NCI-H128 (cell line): ENCODE results near the gene ADAM15.

Experiments used
- DNase-seq: peaks from one replicate; lab custom pipeline; 2025; ENCODE audit not compliant: unreplicated experiment; lab: John Stamatoyannopoulos, UW

The ADAM15 gene

GRCh38 chr1:155030243-155030795 lies 20.8 kb upstream of the ADAM15 start:
- no peak for DNase-seq

GRCh38 chr1:155030899-155031298 lies 20.2 kb upstream of the ADAM15 start:
- DNase-seq = no peak

GRCh38 chr1:155032886-155033285 lies 18.2 kb upstream of the ADAM15 start:
- DNase-seq = no peak

DNA sequence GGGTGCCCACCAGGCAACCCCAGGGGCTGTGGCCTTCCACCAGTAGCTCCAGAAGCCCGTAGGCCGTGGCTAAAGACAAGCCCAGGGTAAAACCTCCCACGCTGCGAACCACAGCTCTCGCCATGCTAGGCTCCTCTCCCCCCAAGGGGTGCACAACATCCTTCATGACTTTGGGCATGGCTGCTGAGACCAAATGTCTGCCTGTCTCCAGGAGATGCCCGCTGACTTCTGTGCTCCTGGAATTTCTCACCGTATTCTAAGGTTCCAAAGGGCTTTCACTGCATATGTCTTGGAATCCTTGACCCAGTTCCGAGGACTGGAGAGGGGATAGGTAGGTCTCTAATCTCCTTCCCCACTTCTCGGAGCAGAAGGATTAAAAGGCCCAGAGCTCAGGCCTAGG lies 17.6 kb upstream of the ADAM15 start, which contains the start of the genes DCST1 and DCST2:
Gene DCST1, plus strand, starts transcription at position 301 of the 400 bp plus-strand sequence. CDS start 213 bp downstream, outside the sequence.
Gene DCST2, minus strand, starts transcription at position 258 of the 400 bp plus-strand sequence. Its CDS starts 80 bp downstream, at position 178.
- DNase-seq = no peak

GRCh38 chr1:155034318-155035208 lies 16.6 kb upstream of the ADAM15 start:
- DNase-seq = no peak

DNA sequence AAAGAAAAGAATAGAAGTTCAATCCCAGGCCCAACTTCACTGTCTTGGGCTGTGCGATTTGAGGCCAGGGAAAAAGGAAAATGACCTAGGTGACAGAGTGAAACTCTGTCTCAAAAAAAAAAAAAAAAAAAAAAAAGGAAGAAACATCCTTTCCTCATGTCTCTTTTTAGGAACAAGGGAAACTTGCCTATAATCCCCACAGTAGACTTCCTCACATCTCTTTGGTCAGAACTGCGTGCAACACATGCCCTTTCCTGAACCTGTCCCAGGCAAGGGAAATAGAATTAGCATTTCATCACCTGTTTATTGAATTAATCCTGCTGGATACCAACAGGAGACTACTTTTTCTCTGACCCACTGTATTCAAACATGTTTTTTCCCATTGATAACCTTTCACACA lies 15.2 kb upstream of the ADAM15 start:
- DNase-seq = no peak

DNA sequence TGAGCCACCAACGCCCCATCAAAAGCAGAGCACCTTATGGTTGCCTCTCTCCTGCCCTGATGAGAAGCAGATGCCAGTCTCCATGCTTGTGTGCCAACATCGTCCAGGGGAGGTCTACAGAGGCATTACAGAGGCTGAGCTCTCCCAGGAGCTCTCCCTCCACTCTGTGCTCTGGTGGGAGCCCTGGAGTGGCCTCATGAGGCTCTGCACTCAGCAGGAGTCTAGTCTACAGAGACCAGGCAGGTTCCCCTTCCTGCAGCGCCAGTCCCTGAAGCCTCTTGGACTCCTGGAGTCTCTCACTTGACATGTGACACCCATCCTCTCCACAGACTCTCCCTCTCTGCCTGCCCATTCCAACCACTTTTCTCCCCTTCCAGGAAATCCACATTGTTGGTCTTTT lies 14.1 kb upstream of the ADAM15 start:
- no peak for DNase-seq

GRCh38 chr1:155037851-155038441 lies 13.2 kb upstream of the ADAM15 start:
- DNase-seq = no peak

- DNase-seq = no peak
Measured at GRCh38 chr1:155038602-155039307, 12.4 kb upstream of the ADAM15 start.

DNA sequence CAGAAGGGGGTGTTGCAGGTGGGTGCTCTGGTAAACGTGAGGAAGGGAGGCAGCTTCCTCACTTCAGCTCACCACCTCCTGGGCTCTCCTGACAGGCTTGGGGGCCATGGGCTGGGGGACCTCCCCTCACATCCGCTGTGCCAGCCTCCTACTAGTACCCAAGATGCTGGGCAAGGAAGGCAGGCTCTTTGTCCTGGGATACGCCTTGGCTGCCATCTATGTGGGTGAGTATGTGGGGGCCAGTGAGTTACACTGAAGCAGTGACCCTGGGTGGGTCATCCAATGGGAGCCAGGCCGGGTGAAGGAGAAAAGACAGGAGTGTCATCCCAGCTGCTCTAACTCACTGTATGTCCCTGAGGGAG lies 11.8 kb upstream of the ADAM15 start:
- DNase-seq = no peak

DNA sequence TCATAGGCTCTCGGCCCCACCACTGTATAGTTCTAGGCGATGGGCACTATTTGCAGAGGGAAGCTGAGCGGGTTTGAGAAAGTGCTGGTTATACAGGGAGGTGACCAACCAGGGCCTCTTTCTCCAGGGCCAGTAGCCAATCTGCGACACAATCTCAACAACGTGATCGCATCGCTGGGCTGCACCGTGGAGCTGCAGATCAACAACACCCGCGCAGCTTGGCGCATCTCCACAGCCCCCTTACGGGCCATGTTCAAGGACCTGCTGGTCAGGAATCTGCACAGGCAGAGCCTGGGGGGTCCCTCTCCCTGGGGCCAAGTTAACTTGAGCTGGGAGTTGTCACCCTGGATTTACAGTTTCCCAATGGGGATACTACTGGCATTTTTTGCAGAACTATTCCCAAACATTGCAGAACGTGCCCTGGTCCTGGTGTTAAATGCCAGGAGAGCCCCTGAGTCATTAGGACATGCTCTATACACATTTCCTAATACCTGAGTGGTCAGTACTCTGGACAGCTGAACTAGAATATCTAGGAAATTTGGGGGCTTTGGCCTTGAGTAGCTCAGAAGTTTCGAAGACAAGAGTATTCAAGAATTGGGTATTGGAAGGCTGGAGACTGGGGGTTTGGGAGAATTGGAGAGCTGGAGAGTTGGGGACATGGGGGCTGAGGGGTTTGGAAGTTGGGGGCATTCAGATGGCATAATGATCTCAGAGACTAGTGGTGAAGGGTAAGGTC lies 10.6 kb upstream of the ADAM15 start:
- no peak for DNase-seq

DNA sequence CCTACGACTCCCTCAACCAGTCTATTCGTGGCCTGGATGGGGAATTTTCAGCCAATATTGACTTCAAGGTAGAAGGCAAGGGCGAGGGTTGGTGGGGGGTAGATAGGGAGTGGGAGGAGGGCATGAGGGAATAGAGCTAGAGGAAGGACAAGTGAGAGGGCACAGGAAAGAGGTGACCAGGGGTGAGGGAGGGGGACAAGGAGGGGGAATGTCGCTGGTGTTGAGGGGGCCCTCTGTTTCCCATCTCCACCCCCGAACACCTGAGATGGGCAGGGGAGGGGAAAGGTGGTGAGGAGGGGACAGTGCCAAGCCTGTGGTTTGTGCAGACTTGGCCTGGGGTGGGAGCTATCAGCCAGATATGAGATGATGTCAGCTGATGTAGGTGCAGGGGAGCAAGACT lies 8.3 kb upstream of the ADAM15 start:
- DNase-seq = no peak

- no peak for DNase-seq
Measured at GRCh38 chr1:155043301-155043702, 7.8 kb upstream of the ADAM15 start.

DNA sequence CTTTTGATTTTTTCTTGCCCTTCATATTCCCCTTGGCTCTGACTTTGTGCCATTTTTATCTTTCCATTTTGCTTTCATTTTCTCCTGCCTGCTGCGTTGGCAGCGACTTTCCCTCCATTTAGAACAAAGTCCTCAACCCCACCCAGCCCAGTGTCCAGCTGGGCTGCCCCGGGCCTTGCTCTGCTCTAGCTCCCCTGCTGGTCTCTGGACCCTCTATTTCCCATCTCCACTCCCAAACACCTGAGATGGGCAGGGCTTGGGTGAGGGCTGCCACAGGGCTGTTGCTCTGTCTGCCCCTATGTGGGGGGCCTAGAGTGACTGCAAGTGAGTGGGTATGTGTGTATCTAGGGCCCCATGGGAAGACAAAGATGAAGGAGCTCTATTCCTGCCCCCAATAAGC lies 7.3 kb upstream of the ADAM15 start:
- no peak for DNase-seq

DNA sequence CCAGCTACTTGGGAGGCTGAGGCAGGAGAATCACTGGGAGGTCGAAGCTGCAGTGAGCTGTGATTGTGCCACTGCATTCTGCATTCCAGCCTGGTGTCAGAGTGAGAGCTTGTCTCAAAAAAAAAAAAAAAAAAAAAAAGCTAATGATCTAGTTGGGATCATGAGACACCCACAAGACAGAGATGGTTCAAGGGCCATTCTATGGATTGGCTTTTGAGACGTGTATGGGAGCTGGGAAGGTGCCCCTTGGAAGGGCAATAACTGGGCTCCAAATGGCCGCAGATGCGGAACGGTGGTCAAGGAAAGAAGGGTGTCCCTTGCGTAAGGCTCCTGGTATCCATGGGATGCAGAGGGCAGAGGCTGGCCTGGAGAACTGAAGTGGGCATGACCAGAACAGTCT lies 6.8 kb upstream of the ADAM15 start:
- DNase-seq = no peak

DNA sequence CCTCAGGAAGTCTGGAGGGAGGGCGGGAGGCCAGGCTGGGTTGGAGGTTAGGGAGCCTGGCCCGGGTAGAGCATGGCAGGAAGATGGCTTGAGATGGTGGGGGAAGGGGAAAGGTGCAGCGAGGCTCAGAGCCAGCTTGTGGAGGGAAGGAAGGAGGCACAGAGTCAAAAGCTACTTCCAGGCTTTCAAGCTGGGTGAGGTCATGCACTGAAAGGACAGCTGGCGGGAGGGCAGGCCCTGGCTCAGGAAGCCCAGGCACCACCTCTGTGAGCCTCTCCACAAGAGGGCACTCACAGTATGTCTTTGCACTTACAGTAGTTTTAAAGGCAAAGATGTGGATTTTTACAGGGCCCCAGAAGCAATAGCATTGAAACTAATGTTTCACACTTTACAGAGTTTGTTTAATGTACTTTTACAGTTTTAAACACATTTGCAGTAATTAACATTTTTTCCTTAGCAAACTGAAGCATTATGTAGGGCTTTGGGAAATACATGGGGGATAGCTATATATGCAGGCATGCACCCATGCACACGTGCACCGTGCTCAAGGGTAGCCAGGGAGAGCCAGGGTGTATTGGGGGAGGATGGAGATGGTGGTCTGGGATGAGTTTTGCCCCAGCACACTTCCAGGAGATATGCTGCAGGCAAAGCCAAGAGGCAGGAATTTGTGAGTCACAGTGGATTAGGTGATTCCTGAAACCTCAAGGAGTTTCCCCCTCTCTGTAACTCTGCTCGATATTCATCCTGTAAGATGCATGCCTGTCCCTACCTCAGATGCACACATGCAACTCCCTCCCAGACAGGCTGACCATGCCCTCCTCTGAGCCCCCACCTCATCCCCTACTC lies 6.1 kb upstream of the ADAM15 start:
- DNase-seq = no peak

DNA sequence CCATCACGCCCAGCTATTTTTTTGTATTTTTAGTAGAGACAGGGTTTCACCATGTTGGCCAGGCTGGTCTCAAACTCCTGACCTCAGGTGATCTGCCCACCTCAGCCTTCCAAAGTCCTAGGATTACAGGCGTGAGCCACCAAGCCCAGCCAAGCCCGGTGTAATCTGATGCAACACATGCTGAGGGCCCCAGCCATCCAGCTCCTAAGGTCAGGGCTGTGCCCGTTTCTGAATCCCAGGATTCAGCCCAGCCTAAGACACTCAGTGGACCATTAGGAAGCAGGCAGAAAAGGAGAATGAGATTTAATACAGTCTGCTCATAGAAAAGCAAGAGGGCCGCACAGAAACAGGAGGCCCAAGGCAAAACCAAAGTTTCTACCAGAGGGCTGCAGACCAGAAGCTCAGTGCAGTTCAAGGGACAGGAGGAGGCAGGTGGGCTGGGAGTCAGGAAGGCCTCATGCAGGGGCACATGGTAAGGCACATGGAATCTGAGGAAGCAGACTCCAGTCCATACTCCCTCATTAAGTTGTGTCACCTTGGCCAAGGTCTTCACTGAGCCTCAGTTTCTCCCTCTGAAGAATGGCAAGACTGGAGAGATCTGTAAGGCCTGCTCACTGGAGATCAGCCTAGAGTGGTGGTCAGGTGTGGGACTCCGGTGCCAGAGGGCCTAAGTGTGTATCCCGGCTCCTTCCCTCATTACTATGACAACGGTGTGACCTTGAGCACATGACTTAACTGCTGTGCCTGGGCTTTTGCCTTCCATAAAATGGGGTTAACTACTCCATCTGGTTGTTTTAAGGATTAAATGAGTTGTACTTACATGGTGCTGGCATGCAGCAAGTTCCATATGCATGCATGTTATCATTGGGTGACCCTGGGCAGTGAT lies 2.4 kb upstream of the ADAM15 start:
- no peak for DNase-seq

- no peak for DNase-seq
Measured at GRCh38 chr1:155049651-155050559, 1.2 kb upstream of the ADAM15 start.
